NK-92 (cell line): Measurements from ENCODE around the gene CCL4.
"Not testable (repeated sequence)": the region's sequence is repeated elsewhere in the genome, so short reads cannot be mapped to it uniquely, and the experiment has no call there.

ENCODE experiments used
- DNase-seq: peaks from one replicate; lab custom pipeline; 2025; ENCODE audit not compliant: unreplicated experiment; lab: John Stamatoyannopoulos, UW

CCL4 gene

GRCh38 chr17:36115649-36115977, 12.0 kb downstream of the CCL4 start:
- DNase-seq = not testable (repeated sequence)

- DNase-seq = no peak
Measured at GRCh38 chr17:36117505-36118382, 14.1 kb downstream of the CCL4 start.

GRCh38 chr17:36118477-36119353, 15.1 kb downstream of the CCL4 start:
- no peak for DNase-seq

GRCh38 chr17:36120221-36120620, 16.6 kb downstream of the CCL4 start:
- DNase-seq = no peak

GRCh38 chr17:36121099-36121498, 17.5 kb downstream of the CCL4 start:
- DNase-seq = not testable (repeated sequence)

GRCh38 chr17:36123431-36123830, 19.8 kb downstream of the CCL4 start:
- DNase-seq = no peak

GRCh38 chr17:36124879-36125824, 21.5 kb downstream of the CCL4 start:
- DNase-seq = no peak

GRCh38 chr17:36127199-36127893, 23.7 kb downstream of the CCL4 start:
- no peak for DNase-seq

- DNase-seq = no peak
Measured at GRCh38 chr17:36127911-36128310, 24.3 kb downstream of the CCL4 start.

GRCh38 chr17:36128411-36128978, 24.9 kb downstream of the CCL4 start:
- DNase-seq = no peak

GRCh38 chr17:36129616-36130015, 26.0 kb downstream of the CCL4 start:
- no peak for DNase-seq

- no peak for DNase-seq
Measured at GRCh38 chr17:36130346-36130745, 26.7 kb downstream of the CCL4 start.

- no peak for DNase-seq
Measured at GRCh38 chr17:36131421-36131820, 27.8 kb downstream of the CCL4 start.

- DNase-seq = no peak
Measured at GRCh38 chr17:36131931-36132330, 28.3 kb downstream of the CCL4 start.

GRCh38 chr17:36132421-36132831, 28.8 kb downstream of the CCL4 start:
- no peak for DNase-seq

GRCh38 chr17:36133602-36134236, 30.1 kb downstream of the CCL4 start:
- DNase-seq = no peak

- DNase-seq = no peak
Measured at GRCh38 chr17:36135465-36135864, 31.8 kb downstream of the CCL4 start.

GRCh38 chr17:36136036-36136435, 32.4 kb downstream of the CCL4 start:
- DNase-seq = no peak

GRCh38 chr17:36136439-36136838, 32.8 kb downstream of the CCL4 start:
- no peak for DNase-seq

GRCh38 chr17:36142235-36142634, 38.6 kb downstream of the CCL4 start:
- no peak for DNase-seq
